ENCODE data around the gene CAMKK2. TPM values are rescaled to one million over a fixed set of nuclear protein-coding genes. Genes with fewer than 3 reads are reported as not detected.
A peak's percentile ranks its signal among the peaks of the same experiment; 100 is the strongest.

Gene CAMKK2
- total and polyA plus RNA-seq, 9 of the 15 experiments (the other 6 are each of a cell fraction or from before 2014, with no cell fraction given) = 4.3 to 32.0 (median 18.2) TPM

GRCh38 chr12:121224591-121224990 lies 71.9 kb downstream of the CAMKK2 start:
- Histone ChIP-seq H3K4me1 (replicated peaks in 1 of 2; ENCODE audit: control insufficient read depth in 2 of 2, insufficient read depth in 2 of 2, low read length in 2 of 2) (peaks cover 4 to 12% of the 10 kb centered on the region in 2 experiments; a peak in 4 of 5 replicates), H3K9ac (ENCODE audit: insufficient read depth in 1 of 2, low read depth in 2 of 2, low read length in 2 of 2) (peak overlapping the region in 1 of 2 experiments; percentile 58; a peak in 1 of 4 replicates), H3K27me3 (ENCODE audit: control insufficient read depth in 2 of 2, insufficient read depth in 2 of 2, low read length in 2 of 2) (no peaks in the 10 kb centered on the region), H3K79me2 (ENCODE audit: control insufficient read depth, insufficient read depth, low read length) (no peaks in the 10 kb centered on the region), H3K9me3 (replicated peaks; ENCODE audit: control insufficient read depth, insufficient read depth, low read depth, low read length) (no peaks in the 10 kb centered on the region), H3K4me3 (no peak overlapping the region), H3K27ac (ENCODE audit: extremely low read depth, low read depth, low read length) (no peak overlapping the region), H2AFZ (ENCODE audit: low read depth, low read length) (no peak overlapping the region), H3K9me1 (ENCODE audit: control insufficient read depth, insufficient read depth, low read length) (peaks cover 7% of the 10 kb centered on the region), H3K4me2 (ENCODE audit: insufficient read depth, low read length) (no peak overlapping the region), H3K36me3 (ENCODE audit: control insufficient read depth, insufficient read depth, low read length) (peaks cover 15% of the 10 kb centered on the region; the same call in 1 of the 3 replicates), H4K20me1 (replicated peaks; ENCODE audit: control insufficient read depth, insufficient read depth, low read length) (no peaks in the 10 kb centered on the region)
- no TSS peak for BruUV-seq (replicated peaks)
- ChIA-PET CTCF (ENCODE audit: low intra/inter-chr PET ratio) (no interaction called here), POLR2A (interaction anchor here (0.5 to 2.1 kb wide), 6 partner anchors 9 to 71 kb away, joined by 3 to 5 read pairs (median 4); no protein-coding TSS in a partner anchor)
- TF ChIP-seq PHB (CRISPR knock-in tag; IDR thresholded peaks at IDR 0.05) (no peak), TEAD4 (IDR thresholded peaks at IDR 0.05; ENCODE audit: low read length) (no peak), TEAD4 (CRISPR knock-in tag; IDR thresholded peaks at IDR 0.05; ENCODE audit: borderline replicate concordance) (no peak), FOXK1 (CRISPR knock-in tag; IDR thresholded peaks at IDR 0.05; ENCODE audit: borderline replicate concordance) (no peak), REST (IDR thresholded peaks at IDR 0.05; ENCODE audit: borderline replicate concordance) (no peak), REST (CRISPR knock-in tag; IDR thresholded peaks at IDR 0.05; ENCODE audit: low read depth) (no peak), ETV6 (IDR thresholded peaks at IDR 0.05; ENCODE audit: borderline replicate concordance in 1 of 2, low read depth in 2 of 2, low read length in 1 of 2) (no peak), ETV6 (CRISPR knock-in tag; IDR thresholded peaks at IDR 0.05; ENCODE audit: borderline replicate concordance) (no peak), ZBTB33 (CRISPR knock-in tag; IDR thresholded peaks at IDR 0.05) (no peak), CSDE1 (IDR thresholded peaks at IDR 0.05) (no peak), RCOR1 (IDR thresholded peaks at IDR 0.05; ENCODE audit: borderline replicate concordance in 1 of 2, low read depth in 2 of 2, low read length in 2 of 2) (no peak), SAFB2 (IDR thresholded peaks at IDR 0.05; ENCODE audit: borderline replicate concordance, low read depth, low read length, severe bottlenecking) (no peak)
- DNase-seq (ENCODE audit: extremely low read depth in 1 of 4, low spot score in 3 of 4) (no peak), ATAC-seq (no peak), FAIRE-seq (no peak)
- in situ Hi-C loops (cut with MboI) = no loop called here
- intact Hi-C loops (cut with micrococcal nuclease) = no loop called here
- 85% methylated on average over 8 of the region's 8 CpGs for WGBS (ENCODE audit: insufficient coverage, low coverage, missing lambda C conversion rate)

All from K562 (cell line).